WTC11 (cell line): ENCODE data around the gene TTC7B.

Source experiments
- CTCF ChIP-seq: fragments of 200-600 bp; IDR thresholded peaks from 2 replicates; pipeline ENCODE4 v1.8.0; 2022; ENCODE audit warnings: antibody characterized with exemption
- GABPB1 ChIP-seq: sonication (generic); formaldehyde crosslinking; IDR thresholded peaks from 2 replicates; pipeline ENCODE4 v1.8.1; 2023; ENCODE audit warnings: mild to moderate bottlenecking, missing genetic modification reagents
- SP1 ChIP-seq: sonication (generic); formaldehyde crosslinking; conservative IDR thresholded peaks from 2 replicates; pipeline ENCODE4 v1.8.1; 2022; ENCODE audit warnings: missing genetic modification reagents
- TF ChIP-seq, protein P1 (sequence below): sonication (generic); formaldehyde crosslinking; IDR thresholded peaks from 2 replicates; pipeline ENCODE4 v1.8.0; 2023; ENCODE audit warnings: missing genetic modification reagents

DNA sequence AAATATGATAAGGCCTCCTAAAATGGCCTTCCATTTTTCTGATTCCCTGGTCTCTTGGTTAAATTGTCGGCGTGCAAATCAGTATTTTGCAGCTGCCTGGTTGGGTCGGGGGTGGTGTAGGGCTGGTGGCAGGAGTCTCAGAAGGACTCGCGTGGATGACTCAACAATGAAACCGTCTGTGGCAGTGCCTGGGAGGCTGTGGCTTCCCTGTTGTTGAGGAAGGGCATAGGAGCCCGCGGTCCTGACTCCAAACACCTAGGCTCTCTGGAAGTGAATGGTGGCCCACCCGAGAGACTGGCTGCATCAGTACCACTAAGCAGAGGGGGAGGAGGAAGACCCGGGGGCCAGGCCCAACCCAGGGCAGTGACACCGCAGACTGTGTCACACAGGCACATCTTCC is 207.9 kb downstream of the TTC7B start:
- no peak for TF ChIP-seq CTCF
- TF ChIP-seq SP1 (CRISPR knock-in tag) = no peak
- TF ChIP-seq GABPB1 = no peak
- TF ChIP-seq, protein P1, sequence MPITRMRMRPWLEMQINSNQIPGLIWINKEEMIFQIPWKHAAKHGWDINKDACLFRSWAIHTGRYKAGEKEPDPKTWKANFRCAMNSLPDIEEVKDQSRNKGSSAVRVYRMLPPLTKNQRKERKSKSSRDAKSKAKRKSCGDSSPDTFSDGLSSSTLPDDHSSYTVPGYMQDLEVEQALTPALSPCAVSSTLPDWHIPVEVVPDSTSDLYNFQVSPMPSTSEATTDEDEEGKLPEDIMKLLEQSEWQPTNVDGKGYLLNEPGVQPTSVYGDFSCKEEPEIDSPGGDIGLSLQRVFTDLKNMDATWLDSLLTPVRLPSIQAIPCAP (CRISPR knock-in tag) = no peak
